Activated CD8-positive, alpha-beta memory T cell treated with anti-CD3 and anti-CD28 coated beads, Interleukin-2, amount 50 U/mL, for 4 hours (primary cell): ENCODE data around the gene LMOD3.

Experiments
- DNase-seq: peaks from one replicate; pipeline ENCODE4 v3.0.0-alpha.2; 2020

LMOD3 gene

DNA sequence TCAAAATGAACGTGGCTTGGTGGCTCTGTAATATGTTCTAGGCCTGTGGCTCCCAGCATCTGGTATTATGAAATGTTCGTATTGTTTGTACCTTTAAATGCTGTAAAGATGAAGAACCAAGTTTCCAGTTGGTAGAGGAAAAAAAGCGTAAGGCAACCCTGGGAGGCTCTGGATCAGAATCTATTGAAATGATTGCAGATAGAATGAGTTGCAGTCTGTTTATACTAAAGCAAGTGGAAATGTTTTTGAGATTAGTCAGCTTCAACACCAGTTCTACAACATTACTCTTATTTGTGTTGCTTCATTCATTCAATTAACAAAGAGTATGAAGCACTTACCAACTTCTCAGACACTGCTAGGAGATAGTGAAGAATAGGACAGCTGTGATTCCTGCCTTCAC, 32.4 kb downstream of the LMOD3 start:
- no peak for DNase-seq

GRCh38 chr3:69088063-69088462, 34.3 kb downstream of the LMOD3 start:
- DNase-seq = no peak

- no peak for DNase-seq
These were observed 35.2 kb downstream of the LMOD3 start for GRCh38 chr3:69087030-69087791.

GRCh38 chr3:69085833-69086722, 36.3 kb downstream of the LMOD3 start:
- DNase-seq = peak; percentile 81

DNA sequence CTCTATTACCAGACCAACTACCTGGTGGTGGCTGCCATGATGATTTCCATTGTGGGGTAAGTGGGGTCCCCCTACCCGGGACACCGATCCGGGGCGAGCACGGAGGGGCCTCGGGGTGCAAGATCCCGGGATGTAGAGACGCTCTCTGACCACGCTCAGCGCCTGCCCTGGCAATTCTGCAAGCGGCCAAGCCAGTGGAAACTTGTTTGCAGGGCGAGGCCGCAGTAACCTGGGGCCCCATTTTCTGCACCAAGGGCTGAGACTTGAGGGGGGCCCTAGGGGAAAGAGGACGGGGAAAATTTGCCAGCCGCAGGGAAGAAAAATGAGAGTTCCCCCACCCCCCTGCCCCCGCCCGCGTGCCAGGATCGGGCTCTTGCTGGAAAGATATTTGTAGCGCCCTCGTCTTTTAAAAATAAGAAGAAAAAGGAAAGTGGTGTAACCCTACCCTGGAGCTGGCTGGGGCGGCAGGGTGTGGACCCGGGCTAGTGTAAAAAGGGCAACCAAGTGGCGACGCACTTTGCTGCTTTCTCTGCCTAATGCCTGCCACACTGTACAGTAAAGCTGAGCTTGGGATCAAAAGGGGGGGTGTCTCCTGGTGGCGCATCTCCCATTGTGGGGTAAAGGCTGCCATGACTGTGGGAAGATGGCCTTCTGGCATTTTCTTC, 37.1 kb downstream of the LMOD3 start:
- no peak for DNase-seq

DNA sequence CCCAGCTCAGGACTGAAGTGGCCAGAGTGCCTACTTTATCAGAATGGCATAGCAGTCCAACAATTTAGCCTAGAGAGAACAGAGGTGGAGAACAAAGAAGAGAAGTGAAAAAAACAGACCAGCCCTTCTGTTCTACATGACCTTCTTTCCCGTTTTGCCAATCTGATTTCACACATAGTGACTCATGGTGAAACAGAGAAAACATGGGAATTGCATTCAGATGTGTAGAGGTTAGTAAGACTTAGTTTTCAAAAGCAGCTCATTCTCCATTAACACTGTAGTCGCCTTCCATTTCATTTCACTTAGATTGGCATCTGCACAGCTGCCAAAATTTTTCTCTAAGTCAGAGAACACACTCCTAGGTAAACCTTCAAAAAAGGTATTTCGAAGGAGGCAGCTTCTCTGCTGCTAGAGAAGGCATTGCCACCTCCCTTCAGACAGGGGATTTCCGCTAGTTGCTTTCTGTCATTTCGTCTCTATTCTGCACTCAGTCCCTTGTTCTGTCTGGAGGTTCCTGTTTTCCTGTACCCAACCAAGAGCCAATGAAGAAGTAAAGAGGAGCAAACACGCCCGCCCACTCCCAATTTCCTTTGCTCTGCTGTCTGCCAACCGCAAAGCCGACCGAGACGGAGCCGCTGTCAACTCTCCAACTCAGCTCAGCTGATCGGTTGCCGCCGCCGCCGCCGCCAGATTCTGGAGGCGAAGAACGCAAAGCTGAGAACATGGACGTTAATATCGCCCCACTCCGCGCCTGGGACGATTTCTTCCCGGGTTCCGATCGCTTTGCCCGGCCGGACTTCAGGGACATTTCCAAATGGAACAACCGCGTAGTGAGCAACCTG, 37.8 kb downstream of the LMOD3 start, which contains the start of gene ARL6IP5:
Gene ARL6IP5 (plus strand): TSS at position 612 of the 842 bp plus-strand sequence. CDS start 111 bp downstream, at position 723.
- peak; percentile 87 for DNase-seq

- peak; percentile 64 for DNase-seq
These were observed 39.6 kb downstream of the LMOD3 start for GRCh38 chr3:69082805-69083204.

DNA sequence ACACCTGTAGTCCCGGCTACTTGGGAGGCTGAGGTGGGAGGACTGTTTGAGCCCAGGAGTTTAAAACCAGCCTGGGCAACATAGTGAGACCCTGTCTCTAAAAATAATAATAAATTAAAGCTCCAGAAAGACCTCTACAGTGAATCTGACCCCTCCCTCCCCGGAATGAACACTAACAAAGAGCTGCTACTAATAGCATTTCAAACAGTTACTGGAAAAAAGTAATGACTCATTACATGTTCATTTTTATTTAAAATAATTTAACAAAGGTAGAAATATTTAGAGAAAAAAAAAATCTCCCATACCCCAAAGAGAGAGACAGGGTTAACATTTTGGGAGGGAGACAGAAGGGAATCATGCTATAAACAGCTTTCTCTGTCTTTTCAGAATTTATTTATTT, 40.0 kb downstream of the LMOD3 start:
- no peak for DNase-seq

DNA sequence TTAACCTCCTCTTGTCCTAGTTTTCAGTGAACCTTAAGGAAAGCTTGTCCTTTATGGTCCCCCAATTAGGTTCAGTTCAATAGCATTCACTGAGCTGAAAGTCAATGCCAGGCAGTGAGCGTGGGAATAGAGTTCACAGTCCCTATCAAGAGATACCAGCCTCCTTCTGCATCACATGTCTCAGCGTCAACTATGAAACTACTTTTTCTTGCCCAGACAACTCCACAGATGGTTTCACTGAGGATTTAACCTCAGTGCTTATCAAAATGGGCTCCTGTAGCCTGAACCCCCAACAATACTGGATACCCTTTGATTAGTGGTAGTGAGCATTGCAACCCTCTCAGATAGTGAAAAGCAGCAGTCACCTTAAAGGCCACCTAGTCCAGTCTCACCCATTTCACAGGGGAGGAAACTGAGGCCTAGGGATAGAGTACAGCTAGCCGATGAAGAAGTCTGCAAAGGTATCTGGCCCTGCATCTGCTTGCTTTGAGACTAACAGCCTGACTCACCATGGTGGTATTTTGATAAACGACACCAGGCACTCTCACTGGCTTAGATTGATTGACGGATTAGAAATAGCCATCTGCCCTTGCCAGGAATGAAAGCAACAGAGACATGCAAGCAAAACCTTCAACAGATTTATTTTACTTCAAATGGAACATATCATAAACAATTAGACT, 40.7 kb downstream of the LMOD3 start:
- no peak for DNase-seq

GRCh38 chr3:69080233-69080920, 42.0 kb downstream of the LMOD3 start, which contains the start of gene UBA3:
UBA3 (minus strand) TSS chr3:69080365; CDS start chr3:69080353, 12 bp downstream.
- DNase-seq = peak; percentile 93

DNA sequence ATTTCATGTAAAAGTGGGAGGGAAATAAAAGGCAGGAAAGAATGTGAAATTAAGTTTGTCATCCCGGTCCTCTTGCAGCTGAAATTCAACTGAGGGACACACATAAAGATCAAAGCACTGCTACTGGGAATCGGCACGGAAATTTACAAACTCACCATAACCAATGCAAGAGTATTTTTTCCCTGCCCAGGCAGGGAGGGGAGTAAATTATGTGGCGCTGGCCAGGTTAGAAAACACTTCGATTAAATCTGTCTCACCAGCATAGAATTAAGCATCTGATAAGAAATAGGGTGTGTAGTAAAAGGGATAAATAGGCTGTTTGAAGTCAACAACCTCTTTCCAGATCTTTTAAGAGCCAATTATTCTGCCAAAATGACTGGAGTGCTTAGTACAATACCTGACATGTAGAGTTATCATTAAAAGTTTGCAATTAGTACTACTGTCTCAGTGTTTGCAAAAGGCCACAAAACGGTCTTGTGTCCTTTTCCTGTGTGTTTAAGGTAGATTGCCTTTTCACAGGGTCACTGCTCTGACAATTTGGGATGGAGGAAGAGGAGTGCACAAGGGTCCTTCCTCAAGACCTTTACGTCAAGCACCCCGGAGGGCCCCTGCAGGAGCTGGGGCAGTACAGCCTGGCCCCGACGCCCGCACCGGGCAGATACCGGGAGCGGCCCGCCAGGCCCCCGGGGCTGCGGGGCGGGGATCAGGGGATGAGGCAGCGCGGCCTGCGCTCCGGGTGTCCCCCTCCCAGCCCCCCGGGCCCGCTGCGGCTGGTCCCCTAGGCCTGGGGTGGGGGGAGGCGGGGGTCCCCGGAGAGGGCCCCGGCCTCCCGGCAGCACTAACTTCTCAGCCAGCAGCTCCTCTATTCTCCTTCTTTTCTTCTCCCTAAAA, 42.9 kb downstream of the LMOD3 start:
- DNase-seq = no peak

DNA sequence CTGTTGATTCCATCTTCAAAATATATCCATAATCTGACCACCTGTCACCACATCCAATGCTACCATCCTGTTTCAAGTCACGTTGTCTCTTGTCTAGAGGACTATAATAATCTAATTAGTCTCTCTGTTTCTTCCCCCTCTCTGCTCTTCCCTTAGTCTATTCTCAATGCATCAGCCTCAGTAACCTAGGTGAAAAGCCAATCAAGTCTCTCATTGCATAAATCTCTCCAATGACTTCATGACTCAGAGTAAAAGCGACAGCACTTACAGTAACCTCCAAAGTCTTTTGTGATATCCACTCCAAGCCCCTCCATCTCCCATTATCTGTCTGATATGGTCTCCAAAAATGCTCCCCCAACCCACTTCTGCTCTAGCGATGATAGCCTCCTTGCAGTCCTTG, 49.5 kb downstream of the LMOD3 start:
- no peak for DNase-seq

GRCh38 chr3:69066121-69066520, 56.3 kb downstream of the LMOD3 start:
- DNase-seq = no peak

GRCh38 chr3:69065318-69065964, 57.0 kb downstream of the LMOD3 start:
- no peak for DNase-seq

DNA sequence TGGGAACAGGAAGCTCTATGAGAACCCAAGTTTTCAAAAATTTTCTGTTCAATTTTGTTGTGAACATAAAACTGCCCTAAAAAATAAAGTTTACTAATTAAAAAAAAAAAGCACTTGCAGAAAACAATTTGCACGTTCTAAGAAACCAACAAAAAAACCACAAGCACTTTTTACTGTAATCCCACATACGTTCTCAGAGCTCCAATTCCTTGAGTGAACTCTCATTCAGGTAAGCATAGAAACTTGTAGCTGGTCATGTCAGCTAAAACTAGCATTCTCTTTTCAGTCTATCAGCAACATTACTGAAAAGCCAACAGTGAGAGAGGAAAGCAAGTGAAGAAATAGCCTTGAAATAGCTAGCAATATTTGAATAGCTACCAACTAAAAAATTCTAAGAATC, 58.8 kb downstream of the LMOD3 start:
- no peak for DNase-seq

GRCh38 chr3:69059688-69060087, 62.7 kb downstream of the LMOD3 start:
- DNase-seq = no peak

GRCh38 chr3:69058947-69059224, 63.5 kb downstream of the LMOD3 start:
- no peak for DNase-seq

DNA sequence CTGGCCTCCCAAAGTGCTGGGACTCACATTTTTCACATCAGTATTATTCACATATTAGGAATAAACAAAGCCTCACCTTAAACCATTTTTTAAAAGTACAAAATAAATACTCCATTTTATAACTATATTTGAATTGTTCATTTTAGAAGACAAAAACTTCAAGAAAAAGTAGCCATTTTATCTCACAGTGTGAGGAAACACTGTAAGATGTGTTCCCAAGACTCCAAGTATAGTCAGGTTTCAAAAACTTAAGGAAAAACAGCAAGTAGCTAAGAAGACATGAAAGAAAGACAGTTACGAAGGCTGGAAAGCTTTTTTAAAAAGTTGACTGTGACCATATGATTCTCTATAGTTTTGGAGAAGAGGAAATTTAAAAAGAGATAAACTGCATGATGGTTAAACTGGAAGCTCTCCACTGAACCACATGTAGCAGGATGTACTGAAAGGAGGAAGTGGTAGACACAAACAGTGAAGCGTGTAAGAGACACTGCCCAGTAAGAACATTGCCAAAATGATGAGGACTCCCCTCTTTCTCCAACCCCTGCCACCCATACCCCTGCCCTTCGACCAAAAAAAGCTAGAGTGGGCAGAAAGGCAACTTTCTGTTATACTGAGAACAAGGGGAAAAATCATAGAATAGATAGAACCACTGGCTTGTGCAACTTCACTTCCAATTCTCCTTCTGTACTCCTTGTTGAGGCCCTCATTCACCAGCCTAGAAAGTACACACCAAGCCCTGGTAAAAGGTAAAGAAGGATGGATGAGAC, 64.0 kb downstream of the LMOD3 start:
- DNase-seq = no peak
